CD4-positive, CD25-positive, alpha-beta regulatory T cell (primary cell): Measurements from ENCODE around the gene CNNM2. TPM values are rescaled to one million over a fixed set of nuclear protein-coding genes. Genes with fewer than 3 reads are reported as not detected.
A peak's percentile ranks its signal among the peaks of the same experiment; 100 is the strongest.

Source experiments
- ATAC-seq, 2 donors: fragments of 150-1000 bp; cut with Tn5 transposase; one replicate each; pipeline ENCODE4 v1.10.0; 2021; ENCODE audit warnings: low read depth in 2 of 2, moderate number of reproducible peaks in 2 of 2, moderate library complexity in 1 of 2
- DNase-seq, 3 donors: peaks; one replicate each; pipeline versions ENCODE4 v3.0.0 to v3.0.0-alpha.2; 2012 to 2022; ENCODE audit warnings: mixed read lengths in 1 of 3
- H3K27ac ChIP-seq: one replicate; pipeline ENCODE4 v1.7.0; 2013; ENCODE audit warnings: mild to moderate bottlenecking, low read length; ENCODE audit not compliant: insufficient read depth, poor library complexity, severe bottlenecking
- H3K27me3 ChIP-seq: one replicate; pipeline ENCODE4 v1.7.0; 2013; ENCODE audit warnings: low read length; ENCODE audit not compliant: control insufficient read depth, insufficient read depth
- H3K36me3 ChIP-seq: one replicate; pipeline ENCODE4 v1.7.0; 2013; ENCODE audit warnings: mild to moderate bottlenecking, low read length, moderate library complexity; ENCODE audit not compliant: control insufficient read depth, insufficient read depth
- H3K4me1 ChIP-seq: 2 replicates; pipeline ENCODE4 v1.7.0; 2013; ENCODE audit warnings: mild to moderate bottlenecking, low read length; ENCODE audit not compliant: insufficient read depth, control insufficient read depth, poor library complexity, severe bottlenecking
- H3K4me3 ChIP-seq: one replicate; pipeline ENCODE4 v1.7.0; 2013; ENCODE audit warnings: low read depth, mild to moderate bottlenecking, low read length, moderate library complexity
- H3K9me3 ChIP-seq, 2 experiments: 1 replicate in 1 of 2; 2 replicates in 1 of 2; pipeline ENCODE4 v1.7.0; 2013; ENCODE audit warnings: low read length in 2 of 2, mild to moderate bottlenecking in 1 of 2, moderate library complexity in 1 of 2; ENCODE audit not compliant: control insufficient read depth in 2 of 2
- H3K27ac Mint-ChIP-seq, 3 donors: one replicate each; pipeline ENCODE4 v1.8.0; 2020 to 2022; ENCODE audit warnings: mild to moderate bottlenecking in 3 of 3, mixed read lengths in 3 of 3, moderate library complexity in 2 of 3
- H3K27me3 Mint-ChIP-seq: one replicate; pipeline ENCODE4 v1.8.0; 2022; ENCODE audit warnings: mild to moderate bottlenecking, mixed read lengths
- H3K36me3 Mint-ChIP-seq: one replicate; pipeline ENCODE4 v1.8.0; 2020; ENCODE audit warnings: mixed read lengths
- H3K4me1 Mint-ChIP-seq, 4 donors: one replicate each; pipeline ENCODE4 v1.8.0; 2020 to 2022; ENCODE audit warnings: mixed read lengths in 4 of 4, mild to moderate bottlenecking in 1 of 4
- H3K4me3 Mint-ChIP-seq, 4 donors: one replicate each; pipeline ENCODE4 v1.8.0; 2020 to 2022; ENCODE audit warnings: mild to moderate bottlenecking in 4 of 4, mixed read lengths in 4 of 4, moderate library complexity in 3 of 4
- H3K9me3 Mint-ChIP-seq, 7 donors: one replicate each; pipeline ENCODE4 v1.8.0; 2020 to 2022; ENCODE audit warnings: mixed read lengths in 7 of 7, mild to moderate bottlenecking in 3 of 7, moderate library complexity in 2 of 7
- polyA plus RNA-seq, 4 donors: library from polyadenylated mRNA; unstranded; fragments of 300-500 nt; fragmentation: Illumina TruSeq; gene quantifications; one replicate each; pipeline ENCODE4 v1.2.3, GENCODE V29; 2021
- total RNA-seq: library from RNA; stranded (reverse); gene quantifications from one replicate; pipeline ENCODE4 v1.2.3, GENCODE V29; 2022

CNNM2 gene
- total and polyA plus RNA-seq, 5 donors from 2014 or later, result 3.5 to 13.3 (median 6.3) TPM

- Mint-ChIP-seq H3K27me3 (no peaks in the 10 kb centered on the region), H3K27ac (no peak overlapping the region), H3K4me3 (no peak overlapping the region), H3K4me1 (peaks cover 0 to 7% (median 3%) of the 10 kb centered on the region in 4 donors), H3K36me3 (peaks cover 29% of the 10 kb centered on the region), H3K9me3 (no peaks in the 10 kb centered on the region)
- Histone ChIP-seq H3K9me3 (no peaks in the 10 kb centered on the region), H3K36me3 (peaks cover 37% of the 10 kb centered on the region), H3K4me1 (no peaks in the 10 kb centered on the region), H3K4me3 (no peak overlapping the region), H3K27ac (no peak overlapping the region), H3K27me3 (no peaks in the 10 kb centered on the region)
- ATAC-seq (no peak), DNase-seq (no peak)
Measured at GRCh38 chr10:103104721-103105120, 186.6 kb downstream of the CNNM2 start.

- no peaks in the 10 kb centered on the region for H3K27me3 ChIP-seq
- no peak for ATAC-seq
- H3K9me3 Mint-ChIP-seq, result no peaks in the 10 kb centered on the region
Measured at GRCh38 chr10:103105462-103105861, 187.4 kb downstream of the CNNM2 start.

GRCh38 chr10:103106539-103106938, 188.4 kb downstream of the CNNM2 start:
- DNase-seq (no peak), ATAC-seq (no peak)
- Histone ChIP-seq H3K4me1 (no peaks in the 10 kb centered on the region), H3K27ac (no peak overlapping the region), H3K9me3 (no peaks in the 10 kb centered on the region), H3K36me3 (peaks cover 21% of the 10 kb centered on the region), H3K4me3 (no peak overlapping the region), H3K27me3 (no peaks in the 10 kb centered on the region)
- Mint-ChIP-seq H3K36me3 (peaks cover 29% of the 10 kb centered on the region), H3K4me3 (no peak overlapping the region), H3K27ac (peak overlapping the region in 1 of 3 donors; percentile 17), H3K4me1 (peaks cover 4 to 10% (median 6%) of the 10 kb centered on the region in 4 donors), H3K9me3 (no peaks in the 10 kb centered on the region), H3K27me3 (no peaks in the 10 kb centered on the region)

More at GRCh38 chr10:103105462-103105861, 187.4 kb downstream of the CNNM2 start:
- H3K4me3 ChIP-seq, result no peak overlapping the region
- Mint-ChIP-seq H3K4me1 (peaks cover 0 to 7% (median 3%) of the 10 kb centered on the region in 4 donors), H3K4me3 (no peak overlapping the region), H3K36me3 (peaks cover 29% of the 10 kb centered on the region), H3K27ac (no peak overlapping the region), H3K27me3 (no peaks in the 10 kb centered on the region)
- DNase-seq, result no peak
- no peaks in the 10 kb centered on the region for H3K9me3 ChIP-seq
- H3K4me1 ChIP-seq, result no peaks in the 10 kb centered on the region
- H3K27ac ChIP-seq, result no peak overlapping the region
- H3K36me3 ChIP-seq, result peaks cover 30% of the 10 kb centered on the region

- Histone ChIP-seq H3K9me3 (no peaks in the 10 kb centered on the region), H3K4me1 (no peaks in the 10 kb centered on the region), H3K4me3 (no peak overlapping the region), H3K36me3 (peaks cover 4% of the 10 kb centered on the region), H3K27ac (no peak overlapping the region), H3K27me3 (no peaks in the 10 kb centered on the region)
- no peaks in the 10 kb centered on the region for H3K9me3 Mint-ChIP-seq
- no peaks in the 10 kb centered on the region for H3K27me3 Mint-ChIP-seq
- H3K27ac Mint-ChIP-seq, result peak overlapping the region in 1 of 3 donors; percentile 59
- no peak for DNase-seq
- no peak overlapping the region for H3K4me3 Mint-ChIP-seq
- H3K36me3 Mint-ChIP-seq, result peaks cover 18% of the 10 kb centered on the region
- peaks cover 11 to 16% (median 12%) of the 10 kb centered on the region in 4 donors for H3K4me1 Mint-ChIP-seq
- no peak for ATAC-seq
Measured at GRCh38 chr10:103109821-103110220, 191.7 kb downstream of the CNNM2 start.

- peaks cover 11 to 16% (median 12%) of the 10 kb centered on the region in 4 donors for H3K4me1 Mint-ChIP-seq
- H3K36me3 Mint-ChIP-seq, result peaks cover 16% of the 10 kb centered on the region
- no peaks in the 10 kb centered on the region for H3K9me3 Mint-ChIP-seq
- Histone ChIP-seq H3K9me3 (no peaks in the 10 kb centered on the region), H3K36me3 (peaks cover 2% of the 10 kb centered on the region), H3K27me3 (no peaks in the 10 kb centered on the region), H3K4me1 (no peaks in the 10 kb centered on the region), H3K27ac (no peak overlapping the region), H3K4me3 (no peak overlapping the region)
- no peaks in the 10 kb centered on the region for H3K27me3 Mint-ChIP-seq
- no peak overlapping the region for H3K4me3 Mint-ChIP-seq
- DNase-seq (no peak), ATAC-seq (no peak)
- peak overlapping the region in 1 of 3 donors; percentile 26 for H3K27ac Mint-ChIP-seq
Measured at GRCh38 chr10:103110407-103110806, 192.3 kb downstream of the CNNM2 start.

- Histone ChIP-seq H3K36me3 (no peaks in the 10 kb centered on the region), H3K4me3 (no peak overlapping the region)
Measured at GRCh38 chr10:103111031-103111917, 193.2 kb downstream of the CNNM2 start.

GRCh38 chr10:103111918-103112877, 194.1 kb downstream of the CNNM2 start:
- Histone ChIP-seq H3K27ac (no peak overlapping the region), H3K9me3 (no peaks in the 10 kb centered on the region), H3K36me3 (no peaks in the 10 kb centered on the region), H3K4me1 (no peaks in the 10 kb centered on the region), H3K27me3 (no peaks in the 10 kb centered on the region), H3K4me3 (no peak overlapping the region)
- Mint-ChIP-seq H3K4me1 (peaks cover 11 to 17% (median 13%) of the 10 kb centered on the region in 4 donors), H3K27ac (peak overlapping the region in 2 of 3 donors; percentile 54 to 67), H3K27me3 (no peaks in the 10 kb centered on the region), H3K4me3 (no peak overlapping the region), H3K36me3 (peaks cover 7% of the 10 kb centered on the region), H3K9me3 (no peaks in the 10 kb centered on the region)
- ATAC-seq (no peak), DNase-seq (no peak)

More at GRCh38 chr10:103111031-103111917, 193.2 kb downstream of the CNNM2 start:
- no peak overlapping the region for H3K27ac Mint-ChIP-seq
- no peaks in the 10 kb centered on the region for H3K27me3 ChIP-seq
- DNase-seq (no peak), ATAC-seq (no peak)
- H3K4me3 Mint-ChIP-seq, result no peak overlapping the region
- H3K4me1 Mint-ChIP-seq, result peaks cover 11 to 16% (median 12%) of the 10 kb centered on the region in 4 donors
- H3K27ac ChIP-seq, result no peak overlapping the region
- H3K9me3 Mint-ChIP-seq, result no peaks in the 10 kb centered on the region
- H3K36me3 Mint-ChIP-seq, result peaks cover 11% of the 10 kb centered on the region
- no peaks in the 10 kb centered on the region for H3K27me3 Mint-ChIP-seq
- H3K9me3 ChIP-seq, result no peaks in the 10 kb centered on the region
- no peaks in the 10 kb centered on the region for H3K4me1 ChIP-seq
